COLO829 (cell line): ENCODE data around the gene COL19A1.

Experiments used
- DNase-seq: peaks from one replicate; pipeline ENCODE4 v3.0.0; 2012; ENCODE audit warnings: low spot score

COL19A1 gene

GRCh38 chr6:70221715-70222438 is 355.5 kb downstream of the COL19A1 start:
- no peak for DNase-seq

DNA sequence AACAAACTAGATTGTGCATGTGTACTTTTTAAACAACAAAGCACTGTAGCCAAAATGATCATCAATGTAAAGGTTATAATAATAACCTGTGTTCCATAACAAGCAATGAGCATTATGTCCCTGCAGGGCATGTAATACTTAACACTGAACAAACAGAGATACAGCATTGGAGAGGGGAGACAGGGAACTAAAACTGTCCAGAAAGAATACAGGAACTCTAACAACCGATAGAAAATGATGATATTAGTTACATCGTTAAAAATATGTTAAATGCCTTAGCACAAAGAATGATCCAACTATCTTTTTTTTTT is 356.0 kb downstream of the COL19A1 start:
- no peak for DNase-seq

GRCh38 chr6:70225055-70225454 is 358.7 kb downstream of the COL19A1 start:
- no peak for DNase-seq

DNA sequence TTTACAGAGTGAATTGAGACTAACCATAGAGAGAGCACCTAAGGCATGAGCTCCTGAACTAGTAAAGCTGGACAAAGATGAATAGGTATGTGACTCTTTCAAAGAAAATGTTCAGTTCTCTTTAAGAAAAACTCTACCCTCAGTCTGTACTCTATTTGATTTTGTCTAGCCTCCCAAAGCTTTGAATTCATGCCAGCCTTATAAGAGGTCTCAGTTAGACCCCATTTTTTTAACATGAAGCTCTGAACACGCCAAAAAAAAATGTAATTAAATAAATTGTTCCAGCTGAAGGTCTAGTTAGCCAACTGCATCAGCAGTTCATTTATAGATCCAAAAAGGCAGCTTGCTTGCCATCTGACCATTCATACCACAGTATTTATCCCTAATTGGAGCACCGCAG is 365.0 kb downstream of the COL19A1 start:
- no peak for DNase-seq

- no peak for DNase-seq
Measured at GRCh38 chr6:70234561-70235236, 368.3 kb downstream of the COL19A1 start.

DNA sequence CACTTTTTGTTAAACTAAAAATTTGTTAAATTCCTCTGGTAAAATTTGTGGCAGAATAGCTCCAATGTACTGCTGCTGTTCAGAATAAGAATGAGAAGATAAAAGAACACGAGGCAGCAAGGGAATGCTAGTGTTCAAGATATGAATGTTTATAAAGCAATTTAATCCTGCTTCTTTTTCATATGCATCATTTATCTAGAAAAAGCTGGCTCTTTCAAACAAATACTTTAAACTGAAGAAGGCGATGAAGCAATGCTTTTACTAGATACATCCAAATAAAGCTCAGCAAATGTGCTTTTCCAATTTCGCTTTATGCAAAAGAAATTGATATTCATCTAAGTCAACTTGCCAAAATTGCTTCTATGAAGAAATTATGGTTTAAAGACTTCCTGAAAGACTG is 370.0 kb downstream of the COL19A1 start:
- no peak for DNase-seq

- DNase-seq, result no peak
Measured at GRCh38 chr6:70241031-70241430, 374.7 kb downstream of the COL19A1 start.

- DNase-seq, result no peak
Measured at GRCh38 chr6:70241991-70242420, 375.6 kb downstream of the COL19A1 start.

DNA sequence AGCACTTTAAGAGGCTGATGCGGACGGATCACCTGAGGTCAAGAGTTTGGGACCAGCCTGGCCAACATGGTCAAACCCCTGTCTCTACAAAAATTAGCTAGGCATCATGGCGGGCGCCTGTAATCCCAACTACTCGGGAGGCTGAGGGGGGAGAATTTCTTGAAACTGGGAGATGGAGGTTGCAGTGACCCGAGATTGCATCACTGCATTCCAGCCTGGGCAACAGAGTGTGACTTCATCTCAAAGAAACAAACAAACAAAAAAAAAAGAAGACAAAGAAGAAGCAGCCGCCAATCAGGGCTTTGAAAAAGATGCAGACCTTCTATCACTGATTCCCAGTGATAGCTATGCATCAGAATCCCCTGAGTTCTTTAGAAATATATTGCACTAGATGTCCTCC is 379.8 kb downstream of the COL19A1 start:
- DNase-seq, result no peak

- DNase-seq, result no peak
Measured at GRCh38 chr6:70252604-70253003, 386.2 kb downstream of the COL19A1 start.

GRCh38 chr6:70253923-70254322 is 387.6 kb downstream of the COL19A1 start:
- no peak for DNase-seq

- DNase-seq, result no peak
Measured at GRCh38 chr6:70254784-70255183, 388.4 kb downstream of the COL19A1 start.

- DNase-seq, result no peak
Measured at GRCh38 chr6:70257768-70258273, 391.5 kb downstream of the COL19A1 start.

DNA sequence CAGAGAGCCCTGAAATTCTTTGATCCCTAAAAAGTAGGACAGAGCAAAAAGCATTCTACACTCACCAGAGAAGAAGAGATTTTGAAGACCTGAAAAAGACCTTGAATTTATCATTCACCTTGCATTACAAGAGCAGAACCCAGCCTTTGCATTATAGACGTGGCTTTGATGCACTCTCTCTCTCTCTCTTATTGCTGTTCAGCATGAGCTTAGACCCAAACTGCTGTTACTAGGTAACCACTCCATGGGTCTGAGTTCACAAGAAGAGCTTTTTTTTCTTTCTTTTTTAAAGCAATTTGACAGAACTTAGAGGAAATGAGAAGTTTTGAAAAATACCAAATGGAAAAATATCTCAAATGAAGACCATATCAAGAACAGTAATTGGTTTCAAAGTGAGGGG is 392.1 kb downstream of the COL19A1 start:
- DNase-seq, result no peak
